ENCODE measurements around the gene FOXM1. TPM values are rescaled to one million over a fixed set of nuclear protein-coding genes. Genes with fewer than 3 reads are reported as not detected.

Gene FOXM1, protein sequence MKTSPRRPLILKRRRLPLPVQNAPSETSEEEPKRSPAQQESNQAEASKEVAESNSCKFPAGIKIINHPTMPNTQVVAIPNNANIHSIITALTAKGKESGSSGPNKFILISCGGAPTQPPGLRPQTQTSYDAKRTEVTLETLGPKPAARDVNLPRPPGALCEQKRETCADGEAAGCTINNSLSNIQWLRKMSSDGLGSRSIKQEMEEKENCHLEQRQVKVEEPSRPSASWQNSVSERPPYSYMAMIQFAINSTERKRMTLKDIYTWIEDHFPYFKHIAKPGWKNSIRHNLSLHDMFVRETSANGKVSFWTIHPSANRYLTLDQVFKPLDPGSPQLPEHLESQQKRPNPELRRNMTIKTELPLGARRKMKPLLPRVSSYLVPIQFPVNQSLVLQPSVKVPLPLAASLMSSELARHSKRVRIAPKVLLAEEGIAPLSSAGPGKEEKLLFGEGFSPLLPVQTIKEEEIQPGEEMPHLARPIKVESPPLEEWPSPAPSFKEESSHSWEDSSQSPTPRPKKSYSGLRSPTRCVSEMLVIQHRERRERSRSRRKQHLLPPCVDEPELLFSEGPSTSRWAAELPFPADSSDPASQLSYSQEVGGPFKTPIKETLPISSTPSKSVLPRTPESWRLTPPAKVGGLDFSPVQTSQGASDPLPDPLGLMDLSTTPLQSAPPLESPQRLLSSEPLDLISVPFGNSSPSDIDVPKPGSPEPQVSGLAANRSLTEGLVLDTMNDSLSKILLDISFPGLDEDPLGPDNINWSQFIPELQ
- 1 to 10 TPM in 8 of 9 donors, under 1 TPM in 1; 0.79 to 8.6 (median 3.2) TPM for total RNA-seq
- polyA plus RNA-seq = 1 to 10 TPM in 2 of 3 donors, under 1 TPM in 1; 0.97 to 2.4 (median 1.0) TPM
- long read RNA-seq, donor 1, partial matches to known transcripts = 0 of 1 reads
- long read RNA-seq, donor 1, other reads (novel, unspliced or antisense) = 0 of 1 reads
- long read RNA-seq, donor 2 = 0 reads
- long read RNA-seq, donor 3 = 0 reads
- long read RNA-seq, donor 4 = 0 reads
- long read RNA-seq, donor 5, partial matches to known transcripts = 0 of 5 reads
- long read RNA-seq, donor 5, other reads (novel, unspliced or antisense) = 2 of 5 reads
- long read RNA-seq, donor 6 = 0 reads
- long read RNA-seq, donor 7 = 0 reads
- long read RNA-seq, donor 8, partial matches to known transcripts = 0 of 2 reads
- long read RNA-seq, donor 8, other reads (novel, unspliced or antisense) = 0 of 2 reads
- long read RNA-seq, donor 9 = 0 reads
- long read RNA-seq, donor 10 = 0 reads

DNA sequence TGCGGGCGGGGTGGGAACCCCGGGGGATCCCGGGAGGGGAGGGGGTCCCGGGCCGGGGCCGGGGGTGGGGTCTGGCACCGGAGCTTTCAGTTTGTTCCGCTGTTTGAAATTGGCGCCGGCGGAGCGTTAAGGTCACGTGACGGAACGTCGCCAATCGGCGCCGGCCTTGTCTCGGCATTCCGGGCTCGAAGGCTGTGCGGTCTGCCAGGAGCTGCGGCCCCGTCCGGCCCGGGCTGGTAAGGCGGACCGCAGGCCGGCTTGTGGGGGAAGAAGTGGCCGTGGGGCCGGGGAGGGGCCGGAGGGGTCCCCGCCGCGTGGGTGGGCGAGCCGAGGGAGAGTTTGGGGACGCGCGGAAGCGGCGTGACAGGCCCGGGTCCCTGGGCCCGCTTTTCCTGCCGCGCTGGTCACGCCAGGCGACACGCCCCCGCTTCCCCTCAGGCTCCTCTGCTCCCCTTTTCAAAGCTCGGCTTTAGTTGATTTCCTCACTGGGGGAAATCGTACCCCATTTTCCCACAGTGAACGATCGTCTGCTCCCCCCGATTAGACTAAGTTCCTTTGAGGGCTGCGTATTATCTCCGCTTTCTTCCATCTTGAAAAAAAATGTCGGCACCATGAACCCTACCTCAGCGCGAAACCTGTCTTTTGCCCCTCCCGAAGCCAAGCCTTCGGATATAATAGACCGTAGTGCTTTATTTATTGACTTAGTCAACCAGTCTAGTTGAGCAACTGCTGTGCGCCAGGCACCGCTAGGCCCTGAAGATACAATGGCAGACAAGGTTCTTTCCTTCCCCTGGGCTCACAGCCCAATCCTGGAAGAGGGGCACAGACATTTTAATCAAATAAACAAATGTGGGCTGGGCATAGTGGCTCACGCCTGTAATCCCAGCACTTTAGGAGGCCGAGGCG lies at the start of gene FOXM1, which contains the start of gene RHNO1:
Gene FOXM1, minus strand, starts transcription at position 128 of the 906 bp plus-strand sequence. CDS start 2,696 bp downstream, outside the sequence.
Gene RHNO1, plus strand, starts transcription at position 177 of the 906 bp plus-strand sequence. CDS start 8,144 bp downstream, outside the sequence.
- Histone ChIP-seq H3K36me3 (replicated peaks in 1 of 2) (peaks cover 0 to 8% of the 10 kb centered on the region in 2 donors), H3K27me3 (no peaks in the 10 kb centered on the region), H3K9me3 (replicated peaks in 1 of 3) (no peaks in the 10 kb centered on the region), H3K4me1 (replicated peaks in 1 of 2) (peaks cover 5 to 14% of the 10 kb centered on the region in 2 donors), H3K27ac (peak within 1 kb of the TSS; percentile 62 to 96 (median 94)), H3K4me3 (peak within 1 kb of the TSS; percentile 37 to 97 (median 66))
- WGBS, 4 donors = 0 to 1% (median 1%) methylated on average over 11 to 70 of the region's 70 CpGs
- DNase-seq = peak; percentile 90 to 95 (median 92)
- peak; percentile 61 to 72 for TF ChIP-seq POLR2A (IDR thresholded peaks at IDR 0.05)
- TF ChIP-seq, protein P1, sequence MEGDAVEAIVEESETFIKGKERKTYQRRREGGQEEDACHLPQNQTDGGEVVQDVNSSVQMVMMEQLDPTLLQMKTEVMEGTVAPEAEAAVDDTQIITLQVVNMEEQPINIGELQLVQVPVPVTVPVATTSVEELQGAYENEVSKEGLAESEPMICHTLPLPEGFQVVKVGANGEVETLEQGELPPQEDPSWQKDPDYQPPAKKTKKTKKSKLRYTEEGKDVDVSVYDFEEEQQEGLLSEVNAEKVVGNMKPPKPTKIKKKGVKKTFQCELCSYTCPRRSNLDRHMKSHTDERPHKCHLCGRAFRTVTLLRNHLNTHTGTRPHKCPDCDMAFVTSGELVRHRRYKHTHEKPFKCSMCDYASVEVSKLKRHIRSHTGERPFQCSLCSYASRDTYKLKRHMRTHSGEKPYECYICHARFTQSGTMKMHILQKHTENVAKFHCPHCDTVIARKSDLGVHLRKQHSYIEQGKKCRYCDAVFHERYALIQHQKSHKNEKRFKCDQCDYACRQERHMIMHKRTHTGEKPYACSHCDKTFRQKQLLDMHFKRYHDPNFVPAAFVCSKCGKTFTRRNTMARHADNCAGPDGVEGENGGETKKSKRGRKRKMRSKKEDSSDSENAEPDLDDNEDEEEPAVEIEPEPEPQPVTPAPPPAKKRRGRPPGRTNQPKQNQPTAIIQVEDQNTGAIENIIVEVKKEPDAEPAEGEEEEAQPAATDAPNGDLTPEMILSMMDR (IDR thresholded peaks at IDR 0.05) = peak in 3 of 6 experiments; percentile 6 to 17 (median 8)
- intact Hi-C loops (cut with DNase I) = no loop called here

DNA sequence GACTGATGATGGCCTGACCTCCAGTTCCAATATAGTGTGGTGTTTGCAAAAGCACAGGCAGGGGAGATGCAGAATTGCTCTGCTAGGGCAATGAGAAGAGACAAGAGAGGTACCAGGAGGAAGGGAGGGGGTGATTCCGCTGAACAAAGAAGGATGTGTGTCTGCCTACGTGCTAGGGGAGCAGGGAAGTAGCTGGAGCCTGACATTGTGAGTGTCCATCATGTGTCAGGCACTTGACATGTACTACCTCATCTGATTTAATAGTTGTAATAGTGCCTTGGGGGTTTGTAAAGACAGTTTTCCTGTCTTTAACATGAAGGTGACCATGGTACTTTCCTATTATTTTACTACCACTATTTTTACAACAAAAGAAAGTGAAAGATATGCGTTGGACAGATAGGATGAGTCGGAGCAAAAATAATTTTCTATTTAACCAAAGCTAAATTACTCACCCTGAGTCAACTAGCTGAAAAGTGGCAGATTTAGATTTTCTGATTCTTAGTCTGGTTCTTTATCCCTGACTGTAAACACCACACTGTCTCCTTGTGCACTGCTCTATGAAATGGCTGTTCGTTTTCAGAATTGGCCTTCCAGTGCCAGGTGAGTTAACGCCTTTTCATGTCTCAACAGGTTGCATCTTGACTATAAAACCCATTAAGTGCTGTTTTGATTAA lies 48.5 kb upstream of the FOXM1 start:
- Histone ChIP-seq H3K27ac (no peak overlapping the region), H3K4me3 (no peak overlapping the region), H3K4me1 (replicated peaks in 1 of 2) (no peaks in the 10 kb centered on the region), H3K27me3 (no peaks in the 10 kb centered on the region), H3K36me3 (replicated peaks in 1 of 2) (peaks cover 0 to 58% of the 10 kb centered on the region in 2 donors), H3K9me3 (replicated peaks in 1 of 3) (no peaks in the 10 kb centered on the region)
- intact Hi-C loops (cut with DNase I) = no loop called here
- TF ChIP-seq, protein P1 (IDR thresholded peaks at IDR 0.05) = no peak
- no peak for TF ChIP-seq POLR2A (IDR thresholded peaks at IDR 0.05)
- WGBS, 4 donors = 77 to 89% (median 85%) methylated on average over 6 of the region's 6 CpGs
- no peak for DNase-seq

DNA sequence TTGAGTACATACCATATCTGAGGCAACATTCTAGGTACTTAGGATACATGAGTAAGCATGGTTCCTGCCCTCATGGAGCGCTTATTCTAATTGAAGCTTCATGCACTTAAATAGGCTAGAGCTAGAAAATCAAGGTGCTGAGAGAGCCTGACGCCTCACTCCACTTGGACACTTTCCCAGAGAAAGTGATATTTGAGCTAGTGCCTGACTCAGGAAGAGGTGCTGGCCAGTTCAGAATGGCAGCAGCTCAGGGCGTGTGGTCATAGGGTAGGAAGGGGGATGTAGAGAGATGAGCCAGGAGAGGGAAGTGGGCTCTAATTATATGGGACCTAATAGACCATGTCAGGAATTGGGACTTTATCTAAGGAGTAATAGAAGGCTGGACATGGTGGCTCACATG lies 47.0 kb upstream of the FOXM1 start:
- H3K27ac ChIP-seq = no peak overlapping the region
- TF ChIP-seq, protein P1 (IDR thresholded peaks at IDR 0.05) = no peak
- no peak for TF ChIP-seq POLR2A (IDR thresholded peaks at IDR 0.05)
- no peaks in the 10 kb centered on the region for H3K9me3 ChIP-seq (replicated peaks in 1 of 3)
- 64 to 95% (median 90%) methylated on average over 3 of the region's 3 CpGs for WGBS, 4 donors
- H3K4me1 ChIP-seq (replicated peaks in 1 of 2) = no peaks in the 10 kb centered on the region
- intact Hi-C loops (cut with DNase I) = no loop called here
- H3K4me3 ChIP-seq = no peak overlapping the region
- H3K36me3 ChIP-seq (replicated peaks in 1 of 2) = peaks cover 0 to 55% of the 10 kb centered on the region in 2 donors
- no peak for DNase-seq
- H3K27me3 ChIP-seq = no peaks in the 10 kb centered on the region
